Measurements from ENCODE around the gene CCDC154. TPM values are rescaled to one million over a fixed set of nuclear protein-coding genes. Genes with fewer than 3 reads are reported as not detected.

CCDC154 gene
- total and polyA plus RNA-seq, 2 of the 4 experiments (the other 2 are of a cell fraction) = 0.09 TPM; not detected in 1

DNA sequence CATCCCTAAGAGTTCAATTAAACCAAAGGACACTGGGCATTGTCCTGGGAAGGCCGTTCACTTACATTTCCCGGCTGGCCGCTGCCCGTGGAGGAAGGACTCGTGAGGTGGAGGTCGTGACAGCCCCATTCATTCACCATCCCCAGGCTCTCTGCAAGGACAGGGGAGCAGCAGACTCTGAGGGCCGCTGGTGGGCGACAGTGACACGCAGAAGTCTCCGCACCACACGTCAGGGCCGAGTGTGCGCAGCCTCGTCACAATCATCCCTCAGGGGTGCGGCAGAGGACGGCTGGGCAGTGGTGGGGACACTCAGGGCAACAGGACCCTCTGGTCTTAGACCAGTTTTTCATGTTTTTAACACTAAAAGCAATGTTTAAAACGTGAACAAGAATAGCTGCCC, 51.5 kb downstream of the CCDC154 start:
- no peak overlapping the region for H4K91ac ChIP-seq (ENCODE audit: insufficient read depth, low read depth, low read length)
- no peaks in the 10 kb centered on the region; a peak in 1 of 4 replicates for H3K79me1 ChIP-seq (ENCODE audit: low read depth in 1 of 2, low read length in 2 of 2)
- H2AK9ac ChIP-seq (replicated peaks; ENCODE audit: low read depth, low read length, poor library complexity) = no peak overlapping the region
- no peak overlapping the region for H3K4ac ChIP-seq (ENCODE audit: low read depth, low read length)
- DNase-seq = no peak
- H3K4me1 ChIP-seq (ENCODE audit: control insufficient read depth, insufficient read depth, low read length) = no peaks in the 10 kb centered on the region
- intact Hi-C loops (cut with micrococcal nuclease) = no loop called here
- no peaks in the 10 kb centered on the region for H3K9me3 ChIP-seq (ENCODE audit: control insufficient read depth, insufficient read depth, low read length)
- H2BK5ac ChIP-seq (ENCODE audit: low read depth, low read length, poor library complexity, severe bottlenecking) = no peak overlapping the region
- no peak overlapping the region for H3K23ac ChIP-seq (ENCODE audit: low read depth, low read length)
- ATAC-seq (ENCODE audit: low read depth) = no peak
- no peak overlapping the region for H2AK5ac ChIP-seq (ENCODE audit: low read depth, low read length)
- BruUV-seq (replicated peaks) = no TSS peak
- no peak overlapping the region for H3K4me3 ChIP-seq (ENCODE audit: insufficient read depth, low read depth, low read length)
- H3K36me3 ChIP-seq (ENCODE audit: control insufficient read depth, insufficient read depth, low read length) = peaks cover 37% of the 10 kb centered on the region
- H3K56ac ChIP-seq (ENCODE audit: extremely low read depth, insufficient read depth, low read length) = no peak overlapping the region
- in situ Hi-C loops (cut with MboI; ENCODE audit: low sequenced_read_pairs) = no loop called here
- ChIA-PET CTCF (no interaction called here), POLR2A (ENCODE audit: unreplicated experiment) (no interaction called here)
- H3K27ac ChIP-seq (ENCODE audit: insufficient read depth, low read length) = no peak overlapping the region
- H3K27me3 ChIP-seq (ENCODE audit: control insufficient read depth, insufficient read depth, low read length) = no peaks in the 10 kb centered on the region
- H3K9me1 ChIP-seq (ENCODE audit: insufficient read depth, low read length) = 0 out of 2 replicates have a peak, but pooled peaks cover 2% of the 10 kb centered on the region
- no peak overlapping the region for H2BK20ac ChIP-seq (ENCODE audit: low read depth, low read length)
- H3K18ac ChIP-seq (ENCODE audit: low read depth, low read length) = no peak overlapping the region
- H2AFZ ChIP-seq (replicated peaks; ENCODE audit: low read length, poor library complexity) = no peak overlapping the region
- TF ChIP-seq RCOR1 (IDR thresholded peaks at IDR 0.05; ENCODE audit: insufficient replicate concordance, low read length) = no peak
- no peak for TF ChIP-seq SMC3 (IDR thresholded peaks at IDR 0.05; ENCODE audit: low read depth, low read length)
- WGBS, 2 experiments (ENCODE audit: extremely low coverage in 2 of 2, insufficient read length in 1 of 2) = no CpG with 5 or more reads among the region's 17 CpGs
- dilution Hi-C loops (cut with HindIII; ENCODE audit: low sequenced_read_pairs, unreplicated experiment) = no loop called here
- H3K14ac ChIP-seq (replicated peaks; ENCODE audit: low read depth, low read length) = no peak overlapping the region
- H4K20me1 ChIP-seq (ENCODE audit: insufficient read depth, low read length) = no peaks in the 10 kb centered on the region
- H3K9ac ChIP-seq (ENCODE audit: low read depth, low read length) = no peak overlapping the region
- no peak overlapping the region for H4K5ac ChIP-seq (ENCODE audit: low read depth, low read length)
- no peak overlapping the region for H2BK120ac ChIP-seq (ENCODE audit: low read depth, low read length)
- H3K4me2 ChIP-seq (ENCODE audit: low read depth, low read length) = no peak overlapping the region
- no peak overlapping the region for H2BK15ac ChIP-seq (ENCODE audit: low read depth, low read length)
- H4K8ac ChIP-seq (ENCODE audit: low read depth in 2 of 2, low read length in 2 of 2) = no peak overlapping the region

Measured in IMR-90 (cell line).